PC-3 (cell line): ENCODE results near the gene ICE1.

Experiments used
- EZH2 ChIP-seq: fragments of 300-600 bp; sonication (generic); IDR thresholded peaks from one replicate; pipeline ENCODE4 v1.6.1; 2017; ENCODE audit warnings: antibody characterized with exemption, mild to moderate bottlenecking, low read length; ENCODE audit not compliant: unreplicated experiment
- EZH2phosphoT487 ChIP-seq: fragments of 300-600 bp; sonication (generic); IDR thresholded peaks from 2 replicates; pipeline ENCODE4 v1.6.1; 2018; ENCODE audit warnings: mild to moderate bottlenecking, antibody characterized with exemption, low read length, borderline replicate concordance
- TF ChIP-seq, protein P1 (sequence below): fragments of 300-600 bp; sonication (generic); conservative IDR thresholded peaks from 2 replicates; pipeline ENCODE4 v1.5.1; 2017; ENCODE audit warnings: antibody characterized with exemption, low read depth, mild to moderate bottlenecking, low read length

DNA sequence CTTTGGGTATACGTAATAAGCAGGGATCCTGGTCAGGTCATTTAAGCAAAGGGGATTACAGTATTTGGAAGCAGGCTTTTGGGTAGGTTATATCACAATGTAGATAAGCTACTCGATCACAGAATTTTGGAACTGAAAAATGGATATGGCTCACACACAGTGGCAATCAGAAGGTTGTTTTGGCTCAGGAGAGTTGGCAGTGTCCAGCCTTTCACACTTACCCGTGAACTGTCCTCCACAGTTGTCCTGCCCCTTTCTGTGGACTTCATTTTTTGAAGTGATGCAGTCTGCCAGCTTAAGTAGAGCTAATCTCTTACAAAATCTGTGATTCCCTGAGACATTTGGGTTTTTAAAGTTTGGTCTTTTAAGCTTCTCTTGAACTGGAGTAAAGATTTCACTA lies 30.7 kb downstream of the ICE1 start:
- TF ChIP-seq, protein P1, sequence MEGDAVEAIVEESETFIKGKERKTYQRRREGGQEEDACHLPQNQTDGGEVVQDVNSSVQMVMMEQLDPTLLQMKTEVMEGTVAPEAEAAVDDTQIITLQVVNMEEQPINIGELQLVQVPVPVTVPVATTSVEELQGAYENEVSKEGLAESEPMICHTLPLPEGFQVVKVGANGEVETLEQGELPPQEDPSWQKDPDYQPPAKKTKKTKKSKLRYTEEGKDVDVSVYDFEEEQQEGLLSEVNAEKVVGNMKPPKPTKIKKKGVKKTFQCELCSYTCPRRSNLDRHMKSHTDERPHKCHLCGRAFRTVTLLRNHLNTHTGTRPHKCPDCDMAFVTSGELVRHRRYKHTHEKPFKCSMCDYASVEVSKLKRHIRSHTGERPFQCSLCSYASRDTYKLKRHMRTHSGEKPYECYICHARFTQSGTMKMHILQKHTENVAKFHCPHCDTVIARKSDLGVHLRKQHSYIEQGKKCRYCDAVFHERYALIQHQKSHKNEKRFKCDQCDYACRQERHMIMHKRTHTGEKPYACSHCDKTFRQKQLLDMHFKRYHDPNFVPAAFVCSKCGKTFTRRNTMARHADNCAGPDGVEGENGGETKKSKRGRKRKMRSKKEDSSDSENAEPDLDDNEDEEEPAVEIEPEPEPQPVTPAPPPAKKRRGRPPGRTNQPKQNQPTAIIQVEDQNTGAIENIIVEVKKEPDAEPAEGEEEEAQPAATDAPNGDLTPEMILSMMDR: no peak
- TF ChIP-seq EZH2phosphoT487: no peak
- TF ChIP-seq EZH2: no peak
